Fibroblast of lung (primary cell): ENCODE data around the gene ASTN2.

Experiments used
- EZH2 ChIP-seq: IDR thresholded peaks from 2 replicates; pipeline ENCODE4 v1.5.1; 2012; ENCODE audit warnings: low read length, control low read depth, mild to moderate bottlenecking; ENCODE audit errors: missing control alignments
- TF ChIP-seq, protein P1 (sequence below), 2 donors: IDR thresholded peaks in 1 of 2; conservative IDR thresholded peaks in 1 of 2; 1 replicate in 1 of 2; 2 replicates in 1 of 2; pipeline ENCODE4 v1.5.1; 2011 to 2012; ENCODE audit warnings: low read length in 2 of 2, control low read depth in 1 of 2, inconsistent platforms in 1 of 2, low read depth in 1 of 2, mild to moderate bottlenecking in 1 of 2

DNA sequence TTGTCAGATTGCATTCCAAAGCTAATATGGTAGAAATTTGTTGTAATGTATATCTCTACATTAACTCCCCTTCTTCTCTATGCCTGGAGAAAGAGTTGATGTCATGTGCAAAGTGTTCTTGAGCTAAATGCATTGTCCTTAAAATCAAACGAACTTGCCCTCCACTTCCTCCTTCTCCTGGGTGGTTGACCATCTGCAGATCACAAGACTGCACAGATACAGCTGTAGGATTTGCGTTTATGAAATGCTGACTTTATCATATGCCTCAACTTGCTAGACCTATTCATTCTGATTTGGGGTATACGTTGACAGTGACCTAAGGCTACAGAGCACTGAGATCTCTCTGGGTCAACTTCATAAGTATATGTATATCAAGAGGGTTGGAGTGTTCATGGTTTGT, 719.4 kb downstream of the ASTN2 start:
- TF ChIP-seq, protein P1, sequence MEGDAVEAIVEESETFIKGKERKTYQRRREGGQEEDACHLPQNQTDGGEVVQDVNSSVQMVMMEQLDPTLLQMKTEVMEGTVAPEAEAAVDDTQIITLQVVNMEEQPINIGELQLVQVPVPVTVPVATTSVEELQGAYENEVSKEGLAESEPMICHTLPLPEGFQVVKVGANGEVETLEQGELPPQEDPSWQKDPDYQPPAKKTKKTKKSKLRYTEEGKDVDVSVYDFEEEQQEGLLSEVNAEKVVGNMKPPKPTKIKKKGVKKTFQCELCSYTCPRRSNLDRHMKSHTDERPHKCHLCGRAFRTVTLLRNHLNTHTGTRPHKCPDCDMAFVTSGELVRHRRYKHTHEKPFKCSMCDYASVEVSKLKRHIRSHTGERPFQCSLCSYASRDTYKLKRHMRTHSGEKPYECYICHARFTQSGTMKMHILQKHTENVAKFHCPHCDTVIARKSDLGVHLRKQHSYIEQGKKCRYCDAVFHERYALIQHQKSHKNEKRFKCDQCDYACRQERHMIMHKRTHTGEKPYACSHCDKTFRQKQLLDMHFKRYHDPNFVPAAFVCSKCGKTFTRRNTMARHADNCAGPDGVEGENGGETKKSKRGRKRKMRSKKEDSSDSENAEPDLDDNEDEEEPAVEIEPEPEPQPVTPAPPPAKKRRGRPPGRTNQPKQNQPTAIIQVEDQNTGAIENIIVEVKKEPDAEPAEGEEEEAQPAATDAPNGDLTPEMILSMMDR (conservative IDR thresholded peaks at IDR 0.05 in 1 of 2, IDR thresholded peaks at IDR 0.05 in 1 of 2; ENCODE audit: low read depth in 1 of 2, low read length in 2 of 2): no peak
- TF ChIP-seq EZH2: no peak
